ENCODE measurements around the gene C17orf100.

C17orf100 gene

GRCh38 chr17:6696906-6697305 is 45.3 kb downstream of the C17orf100 start:
- no peak for DNase-seq

DNA sequence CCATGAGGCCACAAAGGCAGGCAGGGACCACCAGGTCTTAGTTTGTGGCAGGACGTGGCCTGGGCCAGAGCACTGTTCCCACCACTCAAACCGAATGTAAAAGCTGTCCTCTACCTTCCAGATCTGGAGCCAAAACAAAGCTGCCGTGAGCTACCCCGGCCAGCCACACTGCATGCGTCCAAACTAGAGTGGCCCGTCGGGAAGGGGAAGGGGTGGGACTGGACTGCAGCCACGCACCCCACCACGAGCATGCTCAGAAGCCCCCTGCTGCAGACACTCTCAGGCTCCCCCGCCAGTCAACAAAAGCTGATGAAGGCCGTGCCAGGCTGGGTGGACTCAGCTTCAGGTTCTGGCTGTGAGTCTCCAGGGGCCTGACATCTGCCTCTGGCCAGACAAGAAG is 46.4 kb downstream of the C17orf100 start:
- no peak for DNase-seq

GRCh38 chr17:6699997-6700947 is 48.7 kb downstream of the C17orf100 start:
- no peak for DNase-seq

DNA sequence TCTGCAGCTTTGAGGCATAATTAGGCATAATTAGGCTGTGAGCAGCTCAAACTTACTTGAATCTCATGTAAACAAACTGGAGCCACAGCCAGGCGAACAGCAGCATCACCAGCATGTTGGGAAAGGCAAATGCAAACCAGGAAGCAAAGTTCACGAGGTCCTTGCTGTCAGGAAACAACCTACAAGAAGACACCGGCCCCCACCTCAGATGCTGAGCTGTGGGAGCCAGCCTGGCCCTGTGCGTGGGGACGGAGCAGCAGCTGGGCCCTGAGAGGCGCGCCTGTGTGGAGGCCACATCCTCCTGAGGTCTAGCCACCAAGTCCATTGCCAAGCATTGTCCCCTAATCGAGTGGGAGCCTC is 49.4 kb downstream of the C17orf100 start:
- no peak for DNase-seq

DNA sequence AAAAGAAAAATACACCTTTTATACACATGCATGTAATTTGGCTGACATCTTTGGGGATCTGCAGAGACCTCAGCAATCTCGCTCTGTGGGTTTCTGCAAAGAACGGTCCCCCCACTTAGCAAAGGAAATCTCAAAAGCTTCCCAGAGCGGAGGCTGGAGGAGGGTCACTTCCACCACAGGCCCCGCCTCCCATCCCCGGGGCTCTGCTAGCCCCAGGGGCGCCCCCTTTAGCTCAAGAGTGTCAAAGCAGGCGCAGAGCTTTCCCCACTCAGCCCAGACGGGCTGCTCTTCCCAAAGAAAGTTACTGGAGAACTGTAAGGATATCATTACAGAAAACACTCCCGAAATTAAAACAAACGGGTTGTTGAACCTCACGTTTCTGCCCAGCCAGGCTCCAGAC is 50.2 kb downstream of the C17orf100 start:
- DNase-seq, result no peak

- no peak for DNase-seq
Observed at GRCh38 chr17:6702567-6703215, 51.1 kb downstream of the C17orf100 start.

All from SIG-M5 (cell line).